Measurements from ENCODE around the gene CCL26. TPM values are rescaled to one million over a fixed set of nuclear protein-coding genes. Genes with fewer than 3 reads are reported as not detected.

CCL26 gene
- total RNA-seq, 4 donors from 2014 or later = not detected

DNA sequence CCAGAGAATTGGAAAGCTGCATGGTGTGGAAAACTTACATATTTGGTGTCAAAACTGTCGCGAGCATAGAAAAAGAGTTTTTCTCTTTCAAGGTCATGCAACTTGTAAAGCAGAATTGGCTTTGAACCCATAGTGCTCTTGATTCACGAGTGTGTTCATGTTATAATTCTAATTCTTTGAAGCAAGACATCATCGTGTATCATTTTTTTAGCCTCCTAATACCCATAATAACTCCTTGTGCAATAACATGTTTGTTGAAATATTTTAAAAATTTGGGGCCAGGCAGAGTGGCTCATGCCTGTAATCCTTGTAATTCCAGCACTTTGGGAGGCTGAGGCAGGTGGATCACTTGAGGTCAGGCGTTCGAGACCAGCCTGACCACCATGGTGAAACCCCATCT, 37.4 kb upstream of the CCL26 start:
- no peak overlapping the region for H3K27ac ChIP-seq
- peaks cover 0 to 24% (median 24%) of the 10 kb centered on the region in 3 donors for H3K9me3 ChIP-seq
- WGBS, 2 donors = 67 to 68% methylated on average over 6 of the region's 6 CpGs
- intact Hi-C loops (cut with DNase I) = no loop called here
- TF ChIP-seq POLR2A (IDR thresholded peaks at IDR 0.05) = no peak
- TF ChIP-seq, protein P1, sequence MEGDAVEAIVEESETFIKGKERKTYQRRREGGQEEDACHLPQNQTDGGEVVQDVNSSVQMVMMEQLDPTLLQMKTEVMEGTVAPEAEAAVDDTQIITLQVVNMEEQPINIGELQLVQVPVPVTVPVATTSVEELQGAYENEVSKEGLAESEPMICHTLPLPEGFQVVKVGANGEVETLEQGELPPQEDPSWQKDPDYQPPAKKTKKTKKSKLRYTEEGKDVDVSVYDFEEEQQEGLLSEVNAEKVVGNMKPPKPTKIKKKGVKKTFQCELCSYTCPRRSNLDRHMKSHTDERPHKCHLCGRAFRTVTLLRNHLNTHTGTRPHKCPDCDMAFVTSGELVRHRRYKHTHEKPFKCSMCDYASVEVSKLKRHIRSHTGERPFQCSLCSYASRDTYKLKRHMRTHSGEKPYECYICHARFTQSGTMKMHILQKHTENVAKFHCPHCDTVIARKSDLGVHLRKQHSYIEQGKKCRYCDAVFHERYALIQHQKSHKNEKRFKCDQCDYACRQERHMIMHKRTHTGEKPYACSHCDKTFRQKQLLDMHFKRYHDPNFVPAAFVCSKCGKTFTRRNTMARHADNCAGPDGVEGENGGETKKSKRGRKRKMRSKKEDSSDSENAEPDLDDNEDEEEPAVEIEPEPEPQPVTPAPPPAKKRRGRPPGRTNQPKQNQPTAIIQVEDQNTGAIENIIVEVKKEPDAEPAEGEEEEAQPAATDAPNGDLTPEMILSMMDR (IDR thresholded peaks at IDR 0.05) = no peak
- DNase-seq = no peak
- no peak overlapping the region for H3K4me3 ChIP-seq
- H3K36me3 ChIP-seq = no peaks in the 10 kb centered on the region
- no peaks in the 10 kb centered on the region for H3K4me1 ChIP-seq
- no peaks in the 10 kb centered on the region for H3K27me3 ChIP-seq

DNA sequence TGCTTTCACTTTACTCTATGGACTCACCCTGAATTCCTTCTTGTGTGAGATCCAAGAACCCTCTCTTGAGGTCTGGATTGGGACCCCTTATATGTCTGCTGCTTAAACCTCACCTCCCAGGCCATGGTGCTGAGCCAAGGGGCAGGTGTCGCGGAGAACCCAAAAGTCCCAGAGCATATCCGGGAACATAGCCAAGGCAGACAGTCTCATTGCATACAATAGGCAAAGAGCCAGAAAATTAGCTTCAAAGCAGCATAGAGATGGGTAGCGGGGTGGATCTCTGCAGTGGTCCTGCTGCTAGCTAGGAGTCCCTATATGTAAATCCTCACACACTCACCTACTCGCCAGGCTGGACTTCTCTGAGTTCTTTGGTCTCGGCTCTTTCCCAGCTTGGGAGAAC, 36.1 kb upstream of the CCL26 start:
- intact Hi-C loops (cut with DNase I) = no loop called here
- H3K27me3 ChIP-seq = no peaks in the 10 kb centered on the region
- no peaks in the 10 kb centered on the region for H3K4me1 ChIP-seq
- TF ChIP-seq POLR2A (IDR thresholded peaks at IDR 0.05) = no peak
- TF ChIP-seq, protein P1 (IDR thresholded peaks at IDR 0.05) = no peak
- WGBS, 2 donors = 55% methylated on average over 3 to 5 of the region's 6 CpGs
- H3K27ac ChIP-seq = no peak overlapping the region
- no peaks in the 10 kb centered on the region for H3K36me3 ChIP-seq
- H3K4me3 ChIP-seq = no peak overlapping the region
- DNase-seq = no peak
- peaks cover 0 to 24% (median 24%) of the 10 kb centered on the region in 3 donors for H3K9me3 ChIP-seq

DNA sequence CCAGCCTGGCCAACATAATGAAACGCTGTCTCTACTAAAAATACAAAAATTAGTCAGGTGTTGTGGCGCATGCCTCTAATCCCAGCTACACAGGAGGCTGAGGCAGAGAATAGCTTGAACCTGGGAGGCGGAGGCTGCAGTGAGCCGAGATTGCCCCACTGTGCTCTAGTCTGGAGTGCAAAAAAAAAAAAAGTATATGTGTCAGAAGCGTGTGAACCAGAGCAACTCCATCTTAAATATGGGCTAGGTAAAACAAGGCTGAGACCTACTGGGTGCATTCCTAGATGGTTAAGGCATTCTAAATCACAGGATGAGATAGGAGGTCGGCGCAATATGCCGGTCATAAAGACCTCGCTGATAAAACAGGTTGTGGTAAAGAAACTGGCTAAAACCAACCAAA, 35.4 kb upstream of the CCL26 start:
- Histone ChIP-seq H3K9me3 (peaks cover 0 to 24% (median 24%) of the 10 kb centered on the region in 3 donors), H3K27ac (no peak overlapping the region), H3K36me3 (no peaks in the 10 kb centered on the region), H3K27me3 (no peaks in the 10 kb centered on the region), H3K4me1 (no peaks in the 10 kb centered on the region), H3K4me3 (no peak overlapping the region)
- 74 to 83% methylated on average over 8 to 9 of the region's 9 CpGs for WGBS, 2 donors
- intact Hi-C loops (cut with DNase I) = no loop called here
- TF ChIP-seq POLR2A (IDR thresholded peaks at IDR 0.05) = no peak
- TF ChIP-seq, protein P1 (IDR thresholded peaks at IDR 0.05) = no peak
- no peak for DNase-seq

DNA sequence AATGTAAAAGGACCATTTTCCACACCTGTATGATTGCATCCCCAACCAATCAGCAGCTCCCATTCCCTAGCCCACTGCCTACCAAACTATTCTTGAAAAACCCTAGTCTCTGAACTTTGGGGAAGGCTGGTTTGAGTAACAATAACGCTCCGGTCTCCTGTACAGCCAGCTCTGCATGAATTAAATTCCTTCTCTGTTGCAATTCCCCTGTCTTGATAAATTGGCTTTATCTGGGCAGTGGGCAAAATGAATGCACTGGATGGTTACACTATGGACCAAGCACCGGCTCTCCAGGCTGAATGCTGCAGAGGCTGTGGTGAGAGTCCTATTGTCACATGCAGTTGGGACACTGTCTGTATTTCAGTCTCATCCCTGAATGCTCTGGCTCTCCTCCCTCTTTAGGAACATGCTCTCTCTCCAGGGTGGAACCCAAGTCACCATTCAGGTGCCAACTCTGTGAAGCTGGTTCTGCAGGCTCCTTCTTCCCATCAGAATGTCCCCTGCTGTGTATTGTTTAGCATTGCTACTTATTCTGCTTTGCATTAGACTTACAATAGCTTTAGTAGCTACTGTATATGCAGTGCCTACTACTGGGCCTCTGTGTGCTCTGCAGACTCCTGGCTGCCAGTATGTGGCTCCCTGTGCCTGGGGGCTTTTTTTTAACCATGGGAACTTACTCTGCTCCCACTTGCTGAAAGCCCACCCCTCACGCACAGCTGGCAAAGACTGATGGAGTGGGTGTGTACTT, 34.7 kb upstream of the CCL26 start:
- no peak for DNase-seq
- intact Hi-C loops (cut with DNase I) = no loop called here
- TF ChIP-seq POLR2A (IDR thresholded peaks at IDR 0.05) = no peak
- TF ChIP-seq, protein P1 (IDR thresholded peaks at IDR 0.05) = no peak
- Histone ChIP-seq H3K27ac (no peak overlapping the region), H3K4me3 (no peak overlapping the region), H3K27me3 (no peaks in the 10 kb centered on the region), H3K4me1 (no peaks in the 10 kb centered on the region), H3K9me3 (peaks cover 0 to 24% (median 24%) of the 10 kb centered on the region in 3 donors), H3K36me3 (no peaks in the 10 kb centered on the region)
- WGBS, 2 donors = 80 to 100% methylated on average over 3 of the region's 4 CpGs

DNA sequence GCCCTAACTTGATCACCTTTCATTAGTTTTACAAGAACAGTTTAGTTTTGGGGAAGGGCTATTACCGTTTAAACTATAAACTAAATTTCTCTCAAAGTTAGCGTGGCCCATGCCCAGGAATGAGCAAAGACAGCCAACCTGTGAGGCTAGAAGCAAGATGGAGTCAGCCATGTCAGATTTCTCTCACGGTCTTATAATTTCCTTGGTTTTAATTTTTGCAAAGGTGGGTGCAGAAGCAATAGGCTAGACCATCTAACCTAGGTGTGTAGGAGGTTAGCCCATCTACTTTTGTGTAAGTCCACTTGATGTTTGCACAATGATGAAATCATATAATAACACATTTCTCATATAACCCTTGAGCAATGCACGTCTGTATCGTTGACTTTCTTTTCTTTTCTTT, 32.7 kb upstream of the CCL26 start:
- H3K27me3 ChIP-seq = no peaks in the 10 kb centered on the region
- 66 to 77% methylated on average over 5 of the region's 5 CpGs for WGBS, 2 donors
- H3K4me3 ChIP-seq = no peak overlapping the region
- no peaks in the 10 kb centered on the region for H3K4me1 ChIP-seq
- intact Hi-C loops (cut with DNase I) = no loop called here
- DNase-seq = no peak
- peaks cover 0 to 24% (median 24%) of the 10 kb centered on the region in 3 donors for H3K9me3 ChIP-seq
- H3K36me3 ChIP-seq = no peaks in the 10 kb centered on the region
- H3K27ac ChIP-seq = no peak overlapping the region
- TF ChIP-seq, protein P1 (IDR thresholded peaks at IDR 0.05) = no peak
- TF ChIP-seq POLR2A (IDR thresholded peaks at IDR 0.05) = no peak

Data from esophagus squamous epithelium (tissue), 5 donors.